GM12878 (cell line): ENCODE measurements around the gene NHERF1. TPM values are rescaled to one million over a fixed set of nuclear protein-coding genes. Genes with fewer than 3 reads are reported as not detected.

ENCODE experiments used
- ATAC-seq: fragments of 200-7000 bp; cut with Tn5 transposase; 3 replicates; pipeline ENCODE4 v1.9.1; 2020; ENCODE audit warnings: mild to moderate bottlenecking, moderate library complexity
- BruUV-seq: library from RNA; stranded (reverse); fragments of 400-500 nt; replicated peaks from 2 replicates; lab custom pipeline; 2021; lab: Mats Ljungman, UMichigan
- CTCF ChIA-PET: fragments of 300-600 bp; sonication (Branson Sonifier 250); formaldehyde crosslinking; extraction: SDS; loops from one replicate; lab custom pipeline; 2021; ENCODE audit warnings: inconsistent platforms; lab: Yijun Ruan, JAX
- POLR2A ChIA-PET: fragments of 350-600 bp; formaldehyde crosslinking; extraction: SDS; loops from one replicate; lab custom pipeline; 2021; ENCODE audit warnings: inconsistent platforms; lab: Charles Lee
- RAD21 ChIA-PET: fragments of 300-600 bp; sonication (Branson Sonifier 250); formaldehyde crosslinking; loops from one replicate; lab custom pipeline; 2023; ENCODE audit warnings: antibody characterized with exemption; ENCODE audit not compliant: unreplicated experiment; lab: Charles Lee
- SMC1A ChIA-PET: fragments of 300-600 bp; sonication (Branson Sonifier 250); formaldehyde crosslinking; loops from one replicate; lab custom pipeline; 2023; ENCODE audit not compliant: unreplicated experiment, uncharacterized antibody; lab: Charles Lee
- DNase-seq: peaks from one replicate; pipeline ENCODE4 v3.0.0-alpha.2; 2011; ENCODE audit warnings: low read depth, low spot score
- FAIRE-seq: peaks from 3 replicates; lab custom pipeline; 2011; peaks lifted over from hg19 to GRCh38; lab: Jason Lieb, UNC
- H2AFZ ChIP-seq: 2 replicates; pipeline ENCODE4 v1.6.0; 2011; ENCODE audit warnings: low read depth, low read length, control low read depth; ENCODE audit not compliant: control insufficient read depth
- H3K27ac ChIP-seq: 2 replicates; pipeline ENCODE4 v1.5.1; 2011; ENCODE audit warnings: control low read depth; ENCODE audit not compliant: control insufficient read depth, insufficient read depth
- H3K27me3 ChIP-seq, 2 experiments: replicated peaks in 1 of 2; 2 replicates each; pipeline versions ENCODE4 v1.6.0 to v1.6.1; 2011; ENCODE audit warnings: low read length in 1 of 2; ENCODE audit not compliant: control insufficient read depth in 2 of 2, insufficient read depth in 2 of 2
- H3K36me3 ChIP-seq, 2 experiments: 2 replicates each; pipeline ENCODE4 v1.5.1; 2011; ENCODE audit warnings: low read length in 1 of 2; ENCODE audit not compliant: control insufficient read depth in 2 of 2, insufficient read depth in 2 of 2
- H3K4me1 ChIP-seq: 2 replicates; pipeline ENCODE4 v1.6.1; 2011; ENCODE audit warnings: mild to moderate bottlenecking, low read length, moderate library complexity, mixed read lengths; ENCODE audit not compliant: control insufficient read depth, insufficient read depth
- H3K4me2 ChIP-seq: 2 replicates; pipeline ENCODE4 v1.6.0; 2011; ENCODE audit warnings: control low read depth; ENCODE audit not compliant: control insufficient read depth, insufficient read depth
- H3K4me3 ChIP-seq: fragments of 200-600 bp; sonication (generic); 2 replicates; pipeline ENCODE4 v1.5.1; 2016
- H3K79me2 ChIP-seq: 2 replicates; pipeline ENCODE4 v1.6.0; 2011; ENCODE audit warnings: low read length; ENCODE audit not compliant: control insufficient read depth, insufficient read depth
- H3K9ac ChIP-seq: 2 replicates; pipeline ENCODE4 v1.8.0; 2011; ENCODE audit warnings: low read length, control low read depth, mixed read lengths; ENCODE audit not compliant: control insufficient read depth, insufficient read depth
- H3K9me3 ChIP-seq: replicated peaks from 3 replicates; pipeline ENCODE4 v1.5.1; 2011; ENCODE audit warnings: mild to moderate bottlenecking, low read length; ENCODE audit not compliant: control insufficient read depth, insufficient read depth
- H4K20me1 ChIP-seq: 2 replicates; pipeline ENCODE4 v1.6.0; 2011; ENCODE audit not compliant: control insufficient read depth, insufficient read depth
- CHD1 ChIP-seq: IDR thresholded peaks from 2 replicates; pipeline ENCODE4 v1.6.1; 2012; ENCODE audit warnings: low read depth, low read length, improper control_type of control experiment
- CHD2 ChIP-seq: IDR thresholded peaks from 2 replicates; pipeline ENCODE4 v1.6.1; 2011; ENCODE audit warnings: low read depth, low read length, improper control_type of control experiment, borderline replicate concordance
- CREB1 ChIP-seq: IDR thresholded peaks from 2 replicates; pipeline ENCODE4 v1.6.1; 2012; ENCODE audit warnings: low read depth, mild to moderate bottlenecking, inconsistent platforms
- HDAC2 ChIP-seq: fragments of 200-600 bp; sonication (generic); IDR thresholded peaks from 2 replicates; pipeline ENCODE4 v1.6.1; 2017
- HDGF ChIP-seq: fragments of 450-650 bp; IDR thresholded peaks from 2 replicates; pipeline ENCODE4 v1.6.1; 2016; ENCODE audit warnings: antibody characterized with exemption
- IRF4 ChIP-seq: IDR thresholded peaks from 2 replicates; pipeline ENCODE4 v1.6.1; 2011; ENCODE audit warnings: low read depth, low read length
- KDM1A ChIP-seq: fragments of 200-600 bp; sonication (generic); IDR thresholded peaks from 2 replicates; pipeline ENCODE4 v1.6.1; 2016; ENCODE audit warnings: borderline replicate concordance
- KLF5 ChIP-seq: fragments of 450-650 bp; IDR thresholded peaks from 2 replicates; pipeline ENCODE4 v1.6.1; 2014; ENCODE audit warnings: mild to moderate bottlenecking; ENCODE audit not compliant: partially characterized antibody
- MYC ChIP-seq: IDR thresholded peaks from 2 replicates; pipeline ENCODE4 v1.6.1; 2011; ENCODE audit warnings: mild to moderate bottlenecking, low read length, moderate library complexity, inconsistent platforms; ENCODE audit not compliant: insufficient read depth, insufficient replicate concordance, insufficient read length, severe bottlenecking
- NBN ChIP-seq: fragments of 450-650 bp; IDR thresholded peaks from 2 replicates; pipeline ENCODE4 v1.6.1; 2016
- PAX8 ChIP-seq: fragments of 450-650 bp; IDR thresholded peaks from 2 replicates; pipeline ENCODE4 v1.6.1; 2017; ENCODE audit warnings: mild to moderate bottlenecking, moderate library complexity
- RB1 ChIP-seq: fragments of 450-650 bp; formaldehyde crosslinking; IDR thresholded peaks from 2 replicates; pipeline ENCODE4 v1.6.1; 2017; ENCODE audit warnings: mild to moderate bottlenecking, borderline replicate concordance
- SP1 ChIP-seq: IDR thresholded peaks from one replicate; pipeline ENCODE4 v1.6.1; 2011; ENCODE audit warnings: low read depth, low read length
- WGBS: methylation state at CpG from one replicate; pipeline ENCODE4 v1.1.6; 2016; ENCODE audit warnings: low lambda C conversion rate; ENCODE audit not compliant: insufficient replicate concordance, insufficient coverage; ENCODE audit errors: missing lambda C conversion rate; 5-methylcytosine and 5-hydroxymethylcytosine counted together
- in situ Hi-C: fragments of 300-500 bp; cut with MboI; formaldehyde crosslinking; loops from 9 replicates; pipeline ENCODE4 v1.14.3; 2018; ENCODE audit warnings: mixed read lengths
- intact Hi-C: fragments of 100-400 bp; cut with micrococcal nuclease; formaldehyde crosslinking; loops from one replicate; pipeline ENCODE4 v1.14.2; 2022; ENCODE audit not compliant: unreplicated experiment
- polyA plus RNA-seq, 11 experiments: library from polyadenylated mRNA; depleted of rRNA in 4 of 11; unstranded in 6 of 11; stranded (reverse) in 5 of 11; fragments of >200 nt; fragmentation: Nextera tagmentation in 4 of 11; fragmentation: Illumina TruSeq in 1 of 11; extraction: Ambion mirVana in 4 of 11; extraction: Trizol in 1 of 11; gene quantifications; 1 replicate in 1 of 11; 2 replicates in 10 of 11; pipeline versions ENCODE4 v1.2.1 to v1.2.3, GENCODE V29; 2011 to 2016; ENCODE audit warnings: inconsistent platforms in 2 of 11, missing spikeins in 2 of 11, low read depth in 1 of 11
- total RNA-seq, 4 experiments: library from RNA; depleted of rRNA in 3 of 4; stranded (reverse); fragments of >200 nt in 3 of 4; fragmentation: Illumina TruSeq in 1 of 4; extraction: Trizol in 1 of 4; gene quantifications; 2 replicates each; pipeline versions ENCODE4 v1.2.1 to v1.2.3, GENCODE V29; 2013 to 2021
- TF ChIP-seq, protein P1 (sequence below): fragments of 450-650 bp; IDR thresholded peaks from 2 replicates; pipeline ENCODE4 v1.6.1; 2017; ENCODE audit warnings: mild to moderate bottlenecking, moderate library complexity
- TF ChIP-seq, protein P2 (sequence below): fragments of 450-650 bp; IDR thresholded peaks from 2 replicates; pipeline ENCODE4 v1.6.1; 2017; ENCODE audit warnings: borderline replicate concordance
- TF ChIP-seq, protein P3 (sequence below): fragments of 450-650 bp; IDR thresholded peaks from 2 replicates; pipeline ENCODE4 v1.6.1; 2018; ENCODE audit warnings: borderline replicate concordance, mild to moderate bottlenecking; ENCODE audit not compliant: partially characterized antibody

NHERF1 gene
- total and polyA plus RNA-seq, 10 of the 15 experiments (the other 5 are each of a cell fraction or from before 2014, with no cell fraction given) = 13.4 to 61.6 (median 39.0) TPM

DNA sequence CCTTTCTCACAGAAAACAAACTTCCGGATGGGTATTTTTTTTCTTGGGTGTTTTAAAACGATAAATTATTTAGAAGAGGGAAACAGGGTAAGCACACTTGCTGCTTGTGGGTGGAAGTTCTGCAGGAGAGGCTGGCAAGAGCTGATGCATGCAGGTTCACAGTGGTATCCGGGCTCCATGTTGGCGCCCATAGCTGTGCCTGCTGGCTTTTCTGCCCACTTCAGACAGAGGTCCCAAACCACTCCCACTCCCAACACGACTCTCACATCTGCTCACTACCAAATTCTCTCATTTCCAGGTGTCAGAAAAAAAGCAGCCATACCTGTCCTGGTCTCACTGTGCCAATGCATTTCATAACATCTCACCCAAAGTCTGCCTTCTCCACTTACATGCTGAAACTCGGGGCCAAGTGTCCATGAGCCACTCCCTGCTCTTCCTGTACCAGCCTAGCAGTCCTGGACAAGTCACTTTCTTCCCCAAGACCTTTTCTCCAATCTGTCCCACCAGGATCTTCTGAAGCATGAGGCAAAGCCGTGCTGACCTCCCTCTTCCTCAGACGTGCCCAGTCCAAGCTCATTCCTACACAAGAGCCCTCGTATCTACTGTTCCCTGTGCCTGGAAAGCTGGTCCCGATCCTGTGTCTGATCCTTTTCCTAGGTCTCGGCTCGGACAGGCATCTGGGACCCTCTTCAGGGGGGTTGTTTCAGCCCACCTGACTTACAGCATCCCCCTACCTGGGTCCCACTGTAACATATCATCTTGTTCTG, 37.2 kb upstream of the NHERF1 start (continued):
- TF ChIP-seq PAX8 (no peak), HDAC2 (no peak), SP1 (no peak), NBN (no peak)
- TF ChIP-seq, protein P1, sequence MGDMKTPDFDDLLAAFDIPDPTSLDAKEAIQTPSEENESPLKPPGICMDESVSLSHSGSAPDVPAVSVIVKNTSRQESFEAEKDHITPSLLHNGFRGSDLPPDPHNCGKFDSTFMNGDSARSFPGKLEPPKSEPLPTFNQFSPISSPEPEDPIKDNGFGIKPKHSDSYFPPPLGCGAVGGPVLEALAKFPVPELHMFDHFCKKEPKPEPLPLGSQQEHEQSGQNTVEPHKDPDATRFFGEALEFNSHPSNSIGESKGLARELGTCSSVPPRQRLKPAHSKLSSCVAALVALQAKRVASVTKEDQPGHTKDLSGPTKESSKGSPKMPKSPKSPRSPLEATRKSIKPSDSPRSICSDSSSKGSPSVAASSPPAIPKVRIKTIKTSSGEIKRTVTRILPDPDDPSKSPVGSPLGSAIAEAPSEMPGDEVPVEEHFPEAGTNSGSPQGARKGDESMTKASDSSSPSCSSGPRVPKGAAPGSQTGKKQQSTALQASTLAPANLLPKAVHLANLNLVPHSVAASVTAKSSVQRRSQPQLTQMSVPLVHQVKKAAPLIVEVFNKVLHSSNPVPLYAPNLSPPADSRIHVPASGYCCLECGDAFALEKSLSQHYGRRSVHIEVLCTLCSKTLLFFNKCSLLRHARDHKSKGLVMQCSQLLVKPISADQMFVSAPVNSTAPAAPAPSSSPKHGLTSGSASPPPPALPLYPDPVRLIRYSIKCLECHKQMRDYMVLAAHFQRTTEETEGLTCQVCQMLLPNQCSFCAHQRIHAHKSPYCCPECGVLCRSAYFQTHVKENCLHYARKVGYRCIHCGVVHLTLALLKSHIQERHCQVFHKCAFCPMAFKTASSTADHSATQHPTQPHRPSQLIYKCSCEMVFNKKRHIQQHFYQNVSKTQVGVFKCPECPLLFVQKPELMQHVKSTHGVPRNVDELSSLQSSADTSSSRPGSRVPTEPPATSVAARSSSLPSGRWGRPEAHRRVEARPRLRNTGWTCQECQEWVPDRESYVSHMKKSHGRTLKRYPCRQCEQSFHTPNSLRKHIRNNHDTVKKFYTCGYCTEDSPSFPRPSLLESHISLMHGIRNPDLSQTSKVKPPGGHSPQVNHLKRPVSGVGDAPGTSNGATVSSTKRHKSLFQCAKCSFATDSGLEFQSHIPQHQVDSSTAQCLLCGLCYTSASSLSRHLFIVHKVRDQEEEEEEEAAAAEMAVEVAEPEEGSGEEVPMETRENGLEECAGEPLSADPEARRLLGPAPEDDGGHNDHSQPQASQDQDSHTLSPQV = no peak

DNA sequence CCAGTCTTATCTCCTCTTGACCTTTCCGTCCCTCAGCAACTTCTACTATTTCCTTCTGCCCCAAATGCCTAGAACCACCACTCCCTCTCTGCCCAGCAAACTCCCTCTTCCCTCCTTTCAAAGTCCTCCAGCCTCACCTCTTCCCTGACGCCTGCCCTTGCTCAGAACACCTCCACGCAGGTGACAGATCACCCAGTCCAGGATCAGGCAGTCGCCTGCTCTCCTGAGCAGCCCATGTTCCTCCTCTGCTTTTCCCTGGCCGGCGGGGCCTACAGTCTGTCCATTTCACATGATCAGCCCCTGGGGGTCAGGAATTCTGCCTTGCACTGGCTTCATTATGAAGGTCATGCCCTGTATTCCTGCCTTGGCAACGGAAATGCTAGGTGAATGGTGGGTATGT, 36.1 kb upstream of the NHERF1 start:
- H4K20me1 ChIP-seq = no peaks in the 10 kb centered on the region
- H3K4me2 ChIP-seq = no peak overlapping the region
- CTCF ChIA-PET = interaction anchor here (1.5 kb wide), 1 partner anchor 55 kb away, joined by 5 read pairs; no protein-coding TSS in a partner anchor
- POLR2A ChIA-PET = no interaction called here
- H3K79me2 ChIP-seq = no peaks in the 10 kb centered on the region
- H3K27me3 ChIP-seq = peaks cover 2 to 3% of the 10 kb centered on the region in 2 experiments; a peak in 1 of 4 replicates
- WGBS = 49% methylated on average over 7 of the region's 7 CpGs
- DNase-seq (no peak), ATAC-seq (no peak), FAIRE-seq (no peak)
- SMC1A ChIA-PET = no interaction called here
- H3K9ac ChIP-seq = no peak overlapping the region
- BruUV-seq = no TSS peak
- H3K36me3 ChIP-seq = no peaks in the 10 kb centered on the region
- intact Hi-C loops = no loop called here
- H3K27ac ChIP-seq = no peak overlapping the region
- no peak overlapping the region for H3K4me3 ChIP-seq
- RAD21 ChIA-PET = no interaction called here
- no peak overlapping the region for H2AFZ ChIP-seq
- in situ Hi-C loops = no loop called here
- H3K4me1 ChIP-seq = peaks cover 3% of the 10 kb centered on the region
- H3K9me3 ChIP-seq = no peaks in the 10 kb centered on the region
- TF ChIP-seq MYC = no peak
- no peak for TF ChIP-seq RB1
- TF ChIP-seq CHD2 = no peak
- TF ChIP-seq, protein P2, sequence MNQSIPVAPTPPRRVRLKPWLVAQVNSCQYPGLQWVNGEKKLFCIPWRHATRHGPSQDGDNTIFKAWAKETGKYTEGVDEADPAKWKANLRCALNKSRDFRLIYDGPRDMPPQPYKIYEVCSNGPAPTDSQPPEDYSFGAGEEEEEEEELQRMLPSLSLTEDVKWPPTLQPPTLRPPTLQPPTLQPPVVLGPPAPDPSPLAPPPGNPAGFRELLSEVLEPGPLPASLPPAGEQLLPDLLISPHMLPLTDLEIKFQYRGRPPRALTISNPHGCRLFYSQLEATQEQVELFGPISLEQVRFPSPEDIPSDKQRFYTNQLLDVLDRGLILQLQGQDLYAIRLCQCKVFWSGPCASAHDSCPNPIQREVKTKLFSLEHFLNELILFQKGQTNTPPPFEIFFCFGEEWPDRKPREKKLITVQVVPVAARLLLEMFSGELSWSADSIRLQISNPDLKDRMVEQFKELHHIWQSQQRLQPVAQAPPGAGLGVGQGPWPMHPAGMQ = no peak
- TF ChIP-seq KDM1A = no peak
- no peak for TF ChIP-seq IRF4
- TF ChIP-seq CREB1 = no peak
- TF ChIP-seq, protein P3, sequence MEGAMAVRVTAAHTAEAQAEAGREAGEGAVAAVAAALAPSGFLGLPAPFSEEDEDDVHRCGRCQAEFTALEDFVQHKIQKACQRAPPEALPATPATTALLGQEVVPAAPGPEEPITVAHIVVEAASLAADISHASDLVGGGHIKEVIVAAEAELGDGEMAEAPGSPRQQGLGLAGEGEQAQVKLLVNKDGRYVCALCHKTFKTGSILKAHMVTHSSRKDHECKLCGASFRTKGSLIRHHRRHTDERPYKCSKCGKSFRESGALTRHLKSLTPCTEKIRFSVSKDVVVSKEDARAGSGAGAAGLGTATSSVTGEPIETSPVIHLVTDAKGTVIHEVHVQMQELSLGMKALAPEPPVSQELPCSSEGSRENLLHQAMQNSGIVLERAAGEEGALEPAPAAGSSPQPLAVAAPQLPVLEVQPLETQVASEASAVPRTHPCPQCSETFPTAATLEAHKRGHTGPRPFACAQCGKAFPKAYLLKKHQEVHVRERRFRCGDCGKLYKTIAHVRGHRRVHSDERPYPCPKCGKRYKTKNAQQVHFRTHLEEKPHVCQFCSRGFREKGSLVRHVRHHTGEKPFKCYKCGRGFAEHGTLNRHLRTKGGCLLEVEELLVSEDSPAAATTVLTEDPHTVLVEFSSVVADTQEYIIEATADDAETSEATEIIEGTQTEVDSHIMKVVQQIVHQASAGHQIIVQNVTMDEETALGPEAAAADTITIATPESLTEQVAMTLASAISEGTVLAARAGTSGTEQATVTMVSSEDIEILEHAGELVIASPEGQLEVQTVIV = no peak
- no peak for TF ChIP-seq KLF5
- no peak for TF ChIP-seq CHD1
- no peak for TF ChIP-seq HDGF
